GM12878 (cell line): ENCODE results near the gene PSIP1.

Experiments
- CTCF ChIP-seq, 3 experiments: IDR thresholded peaks in 2 of 3; conservative IDR thresholded peaks in 1 of 3; 2 replicates each; pipeline ENCODE4 v1.5.1; 2011; ENCODE audit warnings: low read depth in 3 of 3, low read length in 3 of 3, mild to moderate bottlenecking in 3 of 3, control low read depth in 2 of 3, moderate library complexity in 2 of 3, inconsistent platforms in 1 of 3, mixed read lengths in 1 of 3; ENCODE audit not compliant: control insufficient read depth in 2 of 3, insufficient read depth in 1 of 3; ENCODE audit errors: extremely low read depth in 1 of 3
- ELK1 ChIP-seq: IDR thresholded peaks from 2 replicates; pipeline ENCODE4 v1.6.1; 2012; ENCODE audit warnings: low read depth, low read length, improper control_type of control experiment
- NFXL1 ChIP-seq: fragments of 450-650 bp; IDR thresholded peaks from 2 replicates; pipeline ENCODE4 v1.6.1; 2017; ENCODE audit warnings: antibody characterized with exemption, mild to moderate bottlenecking, borderline replicate concordance
- NRF1 ChIP-seq: conservative IDR thresholded peaks from 2 replicates; pipeline ENCODE4 v1.6.1; 2011; ENCODE audit warnings: mild to moderate bottlenecking, low read depth, low read length, improper control_type of control experiment
- POLR2A ChIP-seq: IDR thresholded peaks from 2 replicates; pipeline ENCODE4 v1.6.1; 2011; ENCODE audit warnings: low read depth, mild to moderate bottlenecking, low read length
- RAD21 ChIP-seq: IDR thresholded peaks from 2 replicates; pipeline ENCODE4 v1.6.1; 2011; ENCODE audit warnings: mild to moderate bottlenecking, low read depth, low read length, moderate library complexity; ENCODE audit not compliant: insufficient read depth
- SPI1 ChIP-seq: IDR thresholded peaks from 2 replicates; pipeline ENCODE4 v1.6.1; 2011; ENCODE audit warnings: low read depth, mild to moderate bottlenecking, low read length, moderate library complexity, borderline replicate concordance; ENCODE audit not compliant: insufficient read depth
- YY1 ChIP-seq: IDR thresholded peaks from 2 replicates; pipeline ENCODE4 v1.6.1; 2011; ENCODE audit warnings: low read depth, mild to moderate bottlenecking, low read length

GRCh38 chr9:15499139-15499538, 11.6 kb downstream of the PSIP1 start:
- TF ChIP-seq POLR2A (no peak), SPI1 (no peak), ELK1 (no peak), NRF1 (no peak), CTCF (IDR thresholded peaks at IDR 0.05 in 2 of 3, conservative IDR thresholded peaks at IDR 0.05 in 1 of 3; ENCODE audit: control insufficient read depth in 2 of 3, extremely low read depth in 1 of 3, insufficient read depth in 1 of 3, low read depth in 3 of 3, low read length in 3 of 3) (no peak), NFXL1 (no peak), RAD21 (no peak), YY1 (no peak)
